Suprapubic skin (tissue), 3 donors: Measurements from ENCODE around the gene TMA7B.

Experiments used
- POLR2A ChIP-seq, 2 donors: fragments of 450-650 bp; IDR thresholded peaks; one replicate each; pipeline ENCODE4 v1.6.1; 2017; ENCODE audit warnings: antibody characterized with exemption in 2 of 2, mild to moderate bottlenecking in 2 of 2, moderate library complexity in 2 of 2
- TF ChIP-seq, protein P1 (sequence below), 2 donors: fragments of 200-600 bp in 1 of 2; fragments of 450-650 bp in 1 of 2; sonication (generic) in 1 of 2; IDR thresholded peaks; one replicate each; pipeline ENCODE4 v1.5.1; 2016 to 2019; ENCODE audit warnings: antibody characterized with exemption in 2 of 2, mild to moderate bottlenecking in 1 of 2, moderate library complexity in 1 of 2

GRCh38 chr22:39932166-39932565, 28.0 kb upstream of the TMA7B start:
- no peak for TF ChIP-seq POLR2A (IDR thresholded peaks at IDR 0.05)
- TF ChIP-seq, protein P1, sequence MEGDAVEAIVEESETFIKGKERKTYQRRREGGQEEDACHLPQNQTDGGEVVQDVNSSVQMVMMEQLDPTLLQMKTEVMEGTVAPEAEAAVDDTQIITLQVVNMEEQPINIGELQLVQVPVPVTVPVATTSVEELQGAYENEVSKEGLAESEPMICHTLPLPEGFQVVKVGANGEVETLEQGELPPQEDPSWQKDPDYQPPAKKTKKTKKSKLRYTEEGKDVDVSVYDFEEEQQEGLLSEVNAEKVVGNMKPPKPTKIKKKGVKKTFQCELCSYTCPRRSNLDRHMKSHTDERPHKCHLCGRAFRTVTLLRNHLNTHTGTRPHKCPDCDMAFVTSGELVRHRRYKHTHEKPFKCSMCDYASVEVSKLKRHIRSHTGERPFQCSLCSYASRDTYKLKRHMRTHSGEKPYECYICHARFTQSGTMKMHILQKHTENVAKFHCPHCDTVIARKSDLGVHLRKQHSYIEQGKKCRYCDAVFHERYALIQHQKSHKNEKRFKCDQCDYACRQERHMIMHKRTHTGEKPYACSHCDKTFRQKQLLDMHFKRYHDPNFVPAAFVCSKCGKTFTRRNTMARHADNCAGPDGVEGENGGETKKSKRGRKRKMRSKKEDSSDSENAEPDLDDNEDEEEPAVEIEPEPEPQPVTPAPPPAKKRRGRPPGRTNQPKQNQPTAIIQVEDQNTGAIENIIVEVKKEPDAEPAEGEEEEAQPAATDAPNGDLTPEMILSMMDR (IDR thresholded peaks at IDR 0.05), result no peak
